OCI-LY7 (cell line): ENCODE results near the gene ULK4. TPM values are rescaled to one million over a fixed set of nuclear protein-coding genes. Genes with fewer than 3 reads are reported as not detected.

ENCODE experiments used
- BruUV-seq: library from RNA; stranded (reverse); fragments of 400-500 nt; replicated peaks from 2 replicates; lab custom pipeline; 2021; lab: Mats Ljungman, UMichigan
- CTCF ChIA-PET: fragments of 300-600 bp; sonication (Branson Sonifier 250); formaldehyde crosslinking; loops from one replicate; lab custom pipeline; 2022; ENCODE audit warnings: antibody characterized with exemption; ENCODE audit not compliant: unreplicated experiment; lab: Charles Lee
- POLR2A ChIA-PET: fragments of 300-600 bp; sonication (Branson Sonifier 250); formaldehyde crosslinking; loops from one replicate; lab custom pipeline; 2022; ENCODE audit warnings: antibody characterized with exemption; lab: Charles Lee
- DNase-seq: peaks from one replicate; pipeline ENCODE4 v3.0.0-alpha.2; 2015; ENCODE audit warnings: low spot score
- H2AFZ ChIP-seq: fragments of 200-600 bp; sonication (generic), shearing (Covaris generic); 2 replicates; pipeline ENCODE4 v1.6.1; 2014; ENCODE audit warnings: mild to moderate bottlenecking, antibody characterized with exemption, low read length, moderate library complexity
- H3K27ac ChIP-seq: fragments of 200-600 bp; sonication (generic); 2 replicates; pipeline ENCODE4 v1.5.1; 2014; ENCODE audit warnings: mixed run types, low read depth, mild to moderate bottlenecking, moderate library complexity, low read length, inconsistent platforms; ENCODE audit not compliant: poor library complexity, severe bottlenecking
- H3K36me3 ChIP-seq: fragments of 200-600 bp; sonication (generic); 2 replicates; pipeline ENCODE4 v1.6.1; 2014; ENCODE audit warnings: mild to moderate bottlenecking, antibody characterized with exemption, low read length, moderate library complexity, mixed read lengths; ENCODE audit not compliant: insufficient read depth
- H3K4me1 ChIP-seq: fragments of 200-600 bp; sonication (generic); 2 replicates; pipeline ENCODE4 v1.5.1; 2014; ENCODE audit warnings: mild to moderate bottlenecking, low read length; ENCODE audit not compliant: insufficient read depth, poor library complexity, severe bottlenecking
- H3K4me2 ChIP-seq: fragments of 200-600 bp; sonication (generic); 2 replicates; pipeline ENCODE4 v1.6.1; 2014; ENCODE audit warnings: mild to moderate bottlenecking, low read length
- H3K4me3 ChIP-seq: fragments of 200-600 bp; sonication (generic); 2 replicates; pipeline ENCODE4 v1.5.1; 2014; ENCODE audit warnings: mild to moderate bottlenecking, low read depth, low read length; ENCODE audit not compliant: poor library complexity, severe bottlenecking
- H3K79me2 ChIP-seq: fragments of 200-600 bp; sonication (generic); 2 replicates; pipeline ENCODE4 v1.6.1; 2016; ENCODE audit warnings: low read depth, mild to moderate bottlenecking, low read length, moderate library complexity, mixed read lengths; ENCODE audit not compliant: insufficient read depth
- H3K9me2 ChIP-seq: fragments of 200-600 bp; sonication (generic); 2 replicates; pipeline ENCODE4 v1.6.1; 2016; ENCODE audit warnings: mild to moderate bottlenecking, low read length, mixed read lengths; ENCODE audit not compliant: insufficient read depth
- H3K9me3 ChIP-seq: fragments of 200-600 bp; sonication (generic); 2 replicates; pipeline ENCODE4 v1.6.1; 2014; ENCODE audit warnings: mild to moderate bottlenecking, mixed run types, low read length, mixed read lengths
- H4K20me1 ChIP-seq: fragments of 200-600 bp; sonication (generic); 2 replicates; pipeline ENCODE4 v1.6.1; 2014; ENCODE audit warnings: mild to moderate bottlenecking, antibody characterized with exemption, low read length, moderate library complexity, mixed read lengths; ENCODE audit not compliant: insufficient read depth
- EZH2phosphoT487 ChIP-seq: fragments of 200-600 bp; sonication (generic); IDR thresholded peaks from 2 replicates; pipeline ENCODE4 v1.6.1; 2018; ENCODE audit warnings: low read depth, borderline replicate concordance, mild to moderate bottlenecking, mixed run types, antibody characterized with exemption, low read length, moderate library complexity, mixed read lengths
- intact Hi-C: fragments of 100-400 bp; cut with micrococcal nuclease; formaldehyde crosslinking; loops from one replicate; pipeline ENCODE4 v1.10.0; 2022; ENCODE audit not compliant: unreplicated experiment
- total RNA-seq, 2 experiments: library from RNA; depleted of rRNA in 1 of 2; stranded (reverse); fragments of >200 nt in 1 of 2; shearing (Covaris generic) in 1 of 2; gene quantifications; 2 replicates each; pipeline ENCODE4 v1.2.3, GENCODE V29; 2014 to 2022
- TF ChIP-seq, protein P1 (sequence below): fragments of 200-600 bp; sonication (generic); conservative IDR thresholded peaks from 2 replicates; pipeline ENCODE4 v1.5.1; 2014; ENCODE audit warnings: mild to moderate bottlenecking, antibody characterized with exemption, low read length, moderate library complexity, mixed read lengths

The ULK4 gene
- total RNA-seq, 2 experiments from 2014 or later: 18.9 to 21.0 TPM

DNA sequence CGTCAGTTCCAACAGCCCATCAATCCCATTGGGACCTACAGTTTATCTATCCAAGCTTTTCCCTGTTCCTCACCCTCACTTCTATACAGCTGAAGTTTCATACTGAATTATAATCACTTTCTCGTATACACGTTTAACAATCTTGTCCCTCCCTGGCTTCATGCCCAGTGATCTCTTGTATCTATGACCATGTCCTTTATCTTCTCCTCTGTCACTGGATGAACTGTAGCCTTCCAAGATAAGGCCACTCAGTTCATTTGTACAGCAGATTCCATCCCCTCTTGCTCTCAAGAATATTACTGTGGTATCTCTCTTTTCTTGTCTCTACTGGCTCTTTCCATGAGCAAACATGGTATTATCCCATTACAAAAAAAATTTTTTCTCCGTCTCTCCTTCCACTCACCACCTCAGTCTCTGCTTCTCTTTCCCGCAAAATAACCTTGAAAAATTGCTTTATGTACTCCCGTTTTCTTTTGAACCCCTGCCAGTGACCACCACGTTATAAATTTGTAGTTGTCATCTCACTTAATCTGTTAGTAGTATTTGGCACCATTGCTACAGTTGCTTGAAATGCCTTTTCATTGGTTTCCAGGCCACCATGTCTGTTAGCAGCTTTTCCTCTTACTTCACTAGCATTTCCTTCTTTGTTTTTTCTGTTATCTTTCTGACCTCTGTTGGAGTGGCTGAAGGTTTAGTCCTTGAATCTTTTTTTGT lies 753.2 kb downstream of the ULK4 start:
- Histone ChIP-seq H3K79me2 (peaks cover 100% of the 10 kb centered on the region), H3K27ac (no peak overlapping the region), H3K4me3 (no peak overlapping the region), H3K36me3 (peaks cover 68% of the 10 kb centered on the region), H3K4me2 (no peak overlapping the region), H3K9me3 (no peaks in the 10 kb centered on the region), H3K9me2 (no peaks in the 10 kb centered on the region), H3K4me1 (peaks cover 12% of the 10 kb centered on the region), H4K20me1 (peaks cover 74% of the 10 kb centered on the region), H2AFZ (no peak overlapping the region)
- DNase-seq: no peak
- BruUV-seq: no TSS peak
- ChIA-PET CTCF (no interaction called here), POLR2A (interaction anchor here (0.9 to 2.8 kb wide), 5 partner anchors 9 to 22 kb away, joined by 3 to 10 read pairs (median 4); partner anchors contain the start of gene CTNNB1)
- intact Hi-C loops: no loop called here
- TF ChIP-seq, protein P1, sequence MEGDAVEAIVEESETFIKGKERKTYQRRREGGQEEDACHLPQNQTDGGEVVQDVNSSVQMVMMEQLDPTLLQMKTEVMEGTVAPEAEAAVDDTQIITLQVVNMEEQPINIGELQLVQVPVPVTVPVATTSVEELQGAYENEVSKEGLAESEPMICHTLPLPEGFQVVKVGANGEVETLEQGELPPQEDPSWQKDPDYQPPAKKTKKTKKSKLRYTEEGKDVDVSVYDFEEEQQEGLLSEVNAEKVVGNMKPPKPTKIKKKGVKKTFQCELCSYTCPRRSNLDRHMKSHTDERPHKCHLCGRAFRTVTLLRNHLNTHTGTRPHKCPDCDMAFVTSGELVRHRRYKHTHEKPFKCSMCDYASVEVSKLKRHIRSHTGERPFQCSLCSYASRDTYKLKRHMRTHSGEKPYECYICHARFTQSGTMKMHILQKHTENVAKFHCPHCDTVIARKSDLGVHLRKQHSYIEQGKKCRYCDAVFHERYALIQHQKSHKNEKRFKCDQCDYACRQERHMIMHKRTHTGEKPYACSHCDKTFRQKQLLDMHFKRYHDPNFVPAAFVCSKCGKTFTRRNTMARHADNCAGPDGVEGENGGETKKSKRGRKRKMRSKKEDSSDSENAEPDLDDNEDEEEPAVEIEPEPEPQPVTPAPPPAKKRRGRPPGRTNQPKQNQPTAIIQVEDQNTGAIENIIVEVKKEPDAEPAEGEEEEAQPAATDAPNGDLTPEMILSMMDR: no peak
- TF ChIP-seq EZH2phosphoT487: no peak

DNA sequence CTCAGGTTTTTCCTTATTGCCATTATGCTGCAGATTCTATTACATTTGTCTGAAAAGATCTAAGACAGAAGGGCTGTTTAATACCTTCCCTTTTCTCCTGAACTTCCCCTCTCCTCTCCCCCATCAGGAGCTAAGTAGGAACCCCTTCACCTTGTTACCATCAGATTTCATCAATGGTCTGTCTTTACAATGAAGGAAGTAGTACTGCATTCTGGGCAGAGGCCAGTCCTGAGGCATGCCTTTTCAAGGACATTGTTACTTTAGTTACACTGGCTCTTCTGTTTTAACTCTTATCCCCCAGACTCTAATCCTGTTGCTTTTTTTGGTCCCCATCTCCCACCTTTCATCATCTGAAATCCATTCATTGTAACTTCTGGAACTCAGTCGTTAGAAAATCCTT lies 754.5 kb downstream of the ULK4 start:
- DNase-seq: no peak
- ChIA-PET CTCF (no interaction called here), POLR2A (interaction anchor here (0.6 to 1.1 kb wide), 4 partner anchors 8 to 1392 kb away, joined by 3 read pairs; partner anchors contain the start of gene CTNNB1)
- Histone ChIP-seq H3K9me2 (no peaks in the 10 kb centered on the region), H4K20me1 (peaks cover 74% of the 10 kb centered on the region), H3K27ac (no peak overlapping the region), H3K4me3 (no peak overlapping the region), H3K79me2 (peaks cover 100% of the 10 kb centered on the region), H3K4me2 (no peak overlapping the region), H2AFZ (no peak overlapping the region), H3K36me3 (peaks cover 77% of the 10 kb centered on the region), H3K4me1 (peaks cover 17% of the 10 kb centered on the region), H3K9me3 (no peaks in the 10 kb centered on the region)
- no peak for TF ChIP-seq EZH2phosphoT487
- TF ChIP-seq, protein P1: no peak
- intact Hi-C loops: no loop called here
- no TSS peak for BruUV-seq

DNA sequence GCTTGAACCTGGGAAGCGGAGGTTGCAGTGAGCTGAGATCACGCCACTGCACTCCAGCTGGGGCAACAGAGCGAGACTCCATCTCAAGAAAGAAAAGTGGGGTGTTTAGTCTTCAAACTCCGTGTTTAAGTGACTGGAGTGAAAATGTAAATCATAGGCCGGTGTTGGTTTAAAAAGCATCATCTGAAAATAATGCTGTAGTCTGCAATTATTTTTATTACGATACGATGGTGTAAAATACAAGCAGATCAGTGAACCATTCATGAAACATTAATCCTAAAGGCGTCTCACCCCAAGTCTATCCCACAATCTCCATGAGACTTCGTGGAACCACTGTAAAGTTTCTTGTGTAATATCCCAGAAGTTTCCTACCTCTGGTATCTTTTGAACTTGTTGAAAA lies 756.3 kb downstream of the ULK4 start:
- ChIA-PET CTCF (no interaction called here), POLR2A (interaction anchor here (0.6 to 1.2 kb wide), 2 partner anchors 9 to 835 kb away, joined by 3 read pairs; no protein-coding TSS in a partner anchor)
- intact Hi-C loops: no loop called here
- H3K4me3 ChIP-seq: no peak overlapping the region
- H2AFZ ChIP-seq: no peak overlapping the region
- TF ChIP-seq EZH2phosphoT487: no peak
- TF ChIP-seq, protein P1: no peak
- BruUV-seq: no TSS peak
- H4K20me1 ChIP-seq: peaks cover 87% of the 10 kb centered on the region
- H3K36me3 ChIP-seq: peaks cover 64% of the 10 kb centered on the region
- no peaks in the 10 kb centered on the region for H3K9me3 ChIP-seq
- no peak for DNase-seq
- peaks cover 27% of the 10 kb centered on the region for H3K4me1 ChIP-seq
- peaks cover 100% of the 10 kb centered on the region for H3K79me2 ChIP-seq
- H3K9me2 ChIP-seq: no peaks in the 10 kb centered on the region
- H3K27ac ChIP-seq: no peak overlapping the region
- no peak overlapping the region for H3K4me2 ChIP-seq
